Smooth muscle cell of the umbilical artery (primary cell): ENCODE data around the gene TGIF2. TPM values are rescaled to one million over a fixed set of nuclear protein-coding genes. Genes with fewer than 3 reads are reported as not detected.

ENCODE experiments used
- total RNA-seq: library from RNA; depleted of rRNA; stranded (reverse); fragments of >200 nt; gene quantifications from 2 replicates; pipeline ENCODE4 v1.2.3, GENCODE V29; 2014

TGIF2 gene
- total RNA-seq: 9.5 TPM in 2 replicates

GRCh38 chr20:36573103-36573797, at the start of gene TGIF2:
Gene TGIF2, plus strand, starts transcription at chr20:36573597. Its CDS starts 5,178 bp downstream, at chr20:36578775.

GRCh38 chr20:36541227-36541767, 32.1 kb upstream of the TGIF2 start, which contains the start of gene MYL9:
Gene MYL9, plus strand, starts transcription at chr20:36541519. Its CDS starts 3,366 bp downstream, at chr20:36544885.

GRCh38 chr20:36605399-36606157, 32.2 kb downstream of the TGIF2 start, which contains the start of gene RAB5IF:
Gene RAB5IF, plus strand, starts transcription at chr20:36605779. Its CDS starts 173 bp downstream, at chr20:36605952.

Other genes starting within 250 kb of the TGIF2 start
- 31.2 and 35.2 TPM in 2 replicates for gene MYL9, start 32.1 kb upstream of the TGIF2 start, total RNA-seq
- 62.0 and 90.9 TPM in 2 replicates for gene RAB5IF, start 32.2 kb downstream of the TGIF2 start, total RNA-seq
- not detected in 2 replicates for gene SLA2, start 72.6 kb downstream of the TGIF2 start, total RNA-seq
- gene NDRG3, start 172.5 kb downstream of the TGIF2 start, total RNA-seq: 20.2 and 23.9 TPM in 2 replicates
- 6.8 and 12.6 TPM in 2 replicates for gene DSN1, start 200.2 kb downstream of the TGIF2 start, total RNA-seq